ENCODE data around the gene TAGAP.

TAGAP gene

GRCh38 chr6:159059885-159060506, 15.2 kb upstream of the TAGAP start:
- TF ChIP-seq CTCF (conservative IDR thresholded peaks at IDR 0.05; ENCODE audit: low read depth), result no peak
- ChIA-PET CTCF (no interaction called here), POLR2A (ENCODE audit: low non-redundant PET) (no interaction called here)
- no peak overlapping the region for H3K27ac ChIP-seq
- no peak for DNase-seq (ENCODE audit: low spot score)

GRCh38 chr6:159059141-159059540, 14.3 kb upstream of the TAGAP start:
- CTCF ChIA-PET, result interaction anchor here (0.7 kb wide), 1 partner anchor 75 kb away, joined by 8 read pairs; no protein-coding TSS in a partner anchor
- POLR2A ChIA-PET (ENCODE audit: low non-redundant PET), result no interaction called here
- TF ChIP-seq CTCF (conservative IDR thresholded peaks at IDR 0.05; ENCODE audit: low read depth), result no peak
- no peak overlapping the region for H3K27ac ChIP-seq
- DNase-seq (ENCODE audit: low spot score), result no peak

GRCh38 chr6:159056899-159057298, 12.1 kb upstream of the TAGAP start:
- POLR2A ChIA-PET (ENCODE audit: low non-redundant PET), result no interaction called here
- DNase-seq (ENCODE audit: low spot score), result no peak
- H3K27ac ChIP-seq, result no peak overlapping the region
- TF ChIP-seq CTCF (conservative IDR thresholded peaks at IDR 0.05; ENCODE audit: low read depth), result no peak
- CTCF ChIA-PET, result interaction anchor here (0.8 kb wide), 1 partner anchor 1934 kb away, joined by 4 read pairs; no protein-coding TSS in a partner anchor

GRCh38 chr6:159056432-159056831, 11.6 kb upstream of the TAGAP start:
- DNase-seq (ENCODE audit: low spot score), result no peak
- no peak for TF ChIP-seq CTCF (conservative IDR thresholded peaks at IDR 0.05; ENCODE audit: low read depth)
- POLR2A ChIA-PET (ENCODE audit: low non-redundant PET), result no interaction called here
- no peak overlapping the region for H3K27ac ChIP-seq
- CTCF ChIA-PET, result interaction anchor here (0.8 kb wide), 1 partner anchor 1934 kb away, joined by 4 read pairs; no protein-coding TSS in a partner anchor

- no peak for TF ChIP-seq CTCF (conservative IDR thresholded peaks at IDR 0.05; ENCODE audit: low read depth)
- DNase-seq (ENCODE audit: low spot score), result no peak
- POLR2A ChIA-PET (ENCODE audit: low non-redundant PET), result no interaction called here
- CTCF ChIA-PET, result interaction anchor here (0.8 kb wide), 1 partner anchor 1933 kb away, joined by 4 read pairs; no protein-coding TSS in a partner anchor
- H3K27ac ChIP-seq, result no peak overlapping the region
These were observed 11.2 kb upstream of the TAGAP start for GRCh38 chr6:159056003-159056402.

GRCh38 chr6:159053781-159054398, 9.1 kb upstream of the TAGAP start:
- TF ChIP-seq CTCF (conservative IDR thresholded peaks at IDR 0.05; ENCODE audit: low read depth), result no peak
- CTCF ChIA-PET, result interaction anchor here (0.6 to 0.7 kb wide), 2 partner anchors 49 to 526 kb away, joined by 3 read pairs; no protein-coding TSS in a partner anchor
- no peak for DNase-seq (ENCODE audit: low spot score)
- POLR2A ChIA-PET (ENCODE audit: low non-redundant PET), result no interaction called here
- H3K27ac ChIP-seq, result no peak overlapping the region
